GM12801 (cell line): Measurements from ENCODE around the gene RGS13.

Experiments used
- CTCF ChIP-seq: IDR thresholded peaks from one replicate; pipeline ENCODE4 v1.5.1; 2011; ENCODE audit warnings: control low read depth; ENCODE audit not compliant: insufficient read length; ENCODE audit errors: extremely low read depth

Gene RGS13

DNA sequence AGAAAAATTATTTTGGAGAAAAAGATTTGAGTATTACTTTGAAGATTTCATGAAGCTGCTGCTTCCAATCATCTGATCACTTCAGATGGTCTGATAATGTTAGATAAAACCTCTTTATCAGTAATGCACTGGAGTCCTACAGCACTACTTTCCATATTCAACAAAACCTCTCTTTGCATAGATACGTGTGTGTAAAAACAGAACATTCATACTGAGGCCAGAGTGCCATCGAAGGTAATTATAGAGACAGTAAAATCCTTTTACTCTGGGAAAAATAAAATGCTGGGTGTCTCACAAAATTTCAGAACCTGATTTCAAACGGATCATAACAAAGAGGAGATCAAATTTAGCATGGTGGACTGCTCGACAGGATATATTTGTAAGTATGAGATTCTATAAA lies at the start of gene RGS13:
Gene RGS13, plus strand, starts transcription at position 209 of the 400 bp plus-strand sequence. CDS start 8,188 bp downstream, outside the sequence.
- no peak for TF ChIP-seq CTCF

- TF ChIP-seq CTCF: no peak
Measured at GRCh38 chr1:192587386-192588266, 48.3 kb upstream of the RGS13 start.

GRCh38 chr1:192588546-192588945 lies 47.4 kb upstream of the RGS13 start:
- no peak for TF ChIP-seq CTCF

DNA sequence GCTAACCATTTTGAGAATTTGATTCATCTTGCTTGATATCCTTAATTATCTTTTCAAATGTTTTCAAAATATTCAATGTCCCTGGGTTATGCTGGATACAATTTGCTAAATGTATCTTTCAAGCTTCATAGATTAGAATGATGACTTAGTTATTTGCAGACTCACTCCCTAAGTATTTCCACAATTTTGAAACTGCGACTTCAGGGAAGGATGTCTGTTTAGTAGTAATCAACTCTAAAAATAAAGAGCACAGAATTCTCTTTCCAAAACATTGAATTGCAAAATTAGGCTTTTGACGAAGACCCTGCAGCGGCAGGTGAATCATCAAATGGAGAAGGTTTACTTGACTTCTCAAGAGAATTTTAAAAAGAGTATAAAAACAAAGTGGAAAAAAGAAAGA lies 46.1 kb upstream of the RGS13 start:
- TF ChIP-seq CTCF: no peak

GRCh38 chr1:192592517-192592916 lies 43.4 kb upstream of the RGS13 start:
- TF ChIP-seq CTCF: no peak

- TF ChIP-seq CTCF: no peak
Measured at GRCh38 chr1:192592981-192593708, 42.8 kb upstream of the RGS13 start.

DNA sequence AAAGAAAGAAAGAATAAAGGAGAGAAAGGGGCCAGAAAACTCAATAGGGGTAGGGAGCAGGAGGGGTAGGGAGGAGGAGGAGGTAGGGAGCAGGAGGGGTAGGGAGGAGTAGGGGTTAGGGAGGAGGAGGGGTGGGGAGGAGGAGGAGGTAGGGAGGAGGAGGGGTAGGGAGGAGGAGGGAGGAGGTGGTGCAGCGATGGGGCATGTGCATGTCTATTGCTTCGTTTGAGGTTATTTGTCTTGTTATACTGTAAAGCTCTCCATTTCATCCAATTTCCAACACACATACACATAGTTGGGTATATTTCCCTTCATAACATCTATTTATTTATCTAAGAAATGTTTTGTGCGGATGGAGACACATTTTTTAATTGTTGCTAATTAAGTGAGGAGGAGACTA lies 40.6 kb upstream of the RGS13 start:
- no peak for TF ChIP-seq CTCF
